ENCODE data around the gene PAPPA. TPM values are rescaled to one million over a fixed set of nuclear protein-coding genes. Genes with fewer than 3 reads are reported as not detected.

PAPPA gene
- total and polyA plus RNA-seq, 2 of the 8 experiments (the other 6 are each of a cell fraction or from before 2014, with no cell fraction given) = 0.18 to 0.63 TPM

GRCh38 chr9:116298878-116299391, 145.3 kb downstream of the PAPPA start:
- no peak for DNase-seq (ENCODE audit: low read depth in 1 of 2, low spot score in 2 of 2)
- Histone ChIP-seq H2BK12ac (ENCODE audit: low read depth, low read length) (no peak overlapping the region), H3K23me2 (ENCODE audit: low read depth, low read length) (no peaks in the 10 kb centered on the region), H3K27me3 (replicated peaks in 1 of 4; ENCODE audit: control insufficient read depth in 3 of 4, extremely low read depth in 1 of 4, insufficient read depth in 3 of 4, low read length in 3 of 4) (no peaks in the 10 kb centered on the region), H3K36me3 (ENCODE audit: control insufficient read depth in 2 of 4, insufficient read depth in 4 of 4, low read length in 3 of 4) (no peaks in the 10 kb centered on the region), H3K4me2 (ENCODE audit: insufficient read depth in 1 of 2, low read depth in 2 of 2, low read length in 2 of 2) (no peak overlapping the region), H3K56ac (replicated peaks; ENCODE audit: insufficient read length, low read depth, low read length) (no peak overlapping the region), H2BK120ac (replicated peaks; ENCODE audit: low read depth, low read length) (no peak overlapping the region), H3K18ac (ENCODE audit: extremely low read depth, low read length) (no peak overlapping the region), H4K8ac (ENCODE audit: extremely low read depth, insufficient read depth, low read length) (no peak overlapping the region), H3K23ac (ENCODE audit: insufficient read length) (no peak overlapping the region), H2BK20ac (ENCODE audit: low read length) (no peak overlapping the region), H2BK5ac (ENCODE audit: low read depth, low read length) (no peak overlapping the region), H3K4me3 (ENCODE audit: extremely low read depth in 1 of 4, insufficient read depth in 2 of 4, low read depth in 3 of 4, low read length in 4 of 4) (no peak overlapping the region), H3K4me1 (replicated peaks in 1 of 4; ENCODE audit: control insufficient read depth in 3 of 4, insufficient read depth in 4 of 4, low read length in 3 of 4) (peaks cover 0 to 6% (median 2%) of the 10 kb centered on the region in 4 experiments; a peak in 3 of 7 replicates), H2BK15ac (ENCODE audit: low read length) (no peak overlapping the region), H3K9ac (replicated peaks in 1 of 4; ENCODE audit: extremely low read depth in 1 of 4, low read depth in 3 of 4, low read length in 3 of 4) (no peak overlapping the region), H3K79me1 (ENCODE audit: low read depth, low read length) (no peaks in the 10 kb centered on the region), H4K5ac (ENCODE audit: insufficient read length, low read depth, low read length) (no peak overlapping the region), H3K27ac (ENCODE audit: low read depth, low read length) (no peak overlapping the region), H3K9me3 (ENCODE audit: insufficient read depth in 2 of 2, low read depth in 1 of 2, low read length in 1 of 2) (no peaks in the 10 kb centered on the region), H2AFZ (ENCODE audit: low read length) (no peak overlapping the region), H2AK5ac (ENCODE audit: low read depth, low read length) (no peak overlapping the region), H4K20me1 (replicated peaks in 1 of 2; ENCODE audit: control insufficient read depth in 1 of 2, insufficient read depth in 2 of 2, low read length in 2 of 2) (no peaks in the 10 kb centered on the region), H4K91ac (replicated peaks; ENCODE audit: insufficient read length, low read length) (no peak overlapping the region), H3K14ac (ENCODE audit: insufficient read length) (no peak overlapping the region), H3K4ac (replicated peaks; ENCODE audit: insufficient read length, low read depth, low read length) (no peak overlapping the region), H3K79me2 (ENCODE audit: control insufficient read depth in 1 of 2, insufficient read depth in 2 of 2, low read length in 2 of 2) (no peaks in the 10 kb centered on the region)
- 87 to 100% methylated on average over 2 to 6 of the region's 6 CpGs for WGBS, 2 experiments (ENCODE audit: extremely low coverage in 1 of 2, insufficient coverage in 1 of 2, insufficient read length in 1 of 2, insufficient replicate concordance in 2 of 2, low coverage in 1 of 2, low lambda C conversion rate in 2 of 2, missing lambda C conversion rate in 1 of 2)
- POLR2A ChIA-PET (ENCODE audit: partially characterized antibody) = interaction anchor here (2.3 kb wide), 1 partner anchor 18 kb away, joined by 5 read pairs; no protein-coding TSS in a partner anchor
- no peak for FAIRE-seq
- CTCF ChIA-PET (ENCODE audit: partially characterized antibody) = interaction anchor here (0.6 to 1.5 kb wide), 7 partner anchors 13 to 707 kb away, joined by 3 to 5 read pairs (median 3); no protein-coding TSS in a partner anchor
- TF ChIP-seq SAP30 (IDR thresholded peaks at IDR 0.05; ENCODE audit: insufficient read depth, insufficient replicate concordance, low read length) = no peak
- TF ChIP-seq FOSL1 (IDR thresholded peaks at IDR 0.05; ENCODE audit: insufficient read depth, low read depth, low read length) = no peak
- TF ChIP-seq CEBPB (IDR thresholded peaks at IDR 0.05; ENCODE audit: low read depth, low read length) = no peak
- no peak for TF ChIP-seq GTF2F1 (IDR thresholded peaks at IDR 0.05; ENCODE audit: borderline replicate concordance, low read depth, low read length)
- no peak for TF ChIP-seq TCF12 (IDR thresholded peaks at IDR 0.05; ENCODE audit: low read depth, low read length)
- TF ChIP-seq SIX5 (IDR thresholded peaks at IDR 0.05; ENCODE audit: low read depth, low read length) = no peak
- TF ChIP-seq JUND (IDR thresholded peaks at IDR 0.05; ENCODE audit: low read length) = no peak
- TF ChIP-seq NRF1 (IDR thresholded peaks at IDR 0.05; ENCODE audit: low read depth, low read length) = no peak
- no peak for TF ChIP-seq CTCF (IDR thresholded peaks at IDR 0.05; ENCODE audit: control extremely low read depth in 1 of 3, insufficient read depth in 1 of 3, low read depth in 1 of 3, low read length in 3 of 3)
- TF ChIP-seq CBX8 (IDR thresholded peaks at IDR 0.05; ENCODE audit: borderline replicate concordance, low read depth, low read length) = no peak
- TF ChIP-seq HDAC6 (IDR thresholded peaks at IDR 0.05; ENCODE audit: low read depth, low read length) = no peak
- TF ChIP-seq CHD1 (IDR thresholded peaks at IDR 0.05; ENCODE audit: low read depth, low read length) = no peak

All from H1 (cell line).